Large intestine (tissue), 3 donors: ENCODE measurements around the gene MTREX. TPM values are rescaled to one million over a fixed set of nuclear protein-coding genes. Genes with fewer than 3 reads are reported as not detected.
A peak's percentile ranks its signal among the peaks of the same experiment; 100 is the strongest.

Experiments used
- DNase-seq, 2 donors: peaks; one replicate each; pipeline versions ENCODE4 v3.0.0 to v3.0.0-alpha.2; 2013
- H3K27ac ChIP-seq: one replicate; pipeline ENCODE4 v1.5.1; 2013; ENCODE audit warnings: low read length
- H3K27me3 ChIP-seq: 2 replicates; pipeline ENCODE4 v1.6.1; 2013; ENCODE audit warnings: low read length; ENCODE audit not compliant: control insufficient read depth, insufficient read depth
- H3K36me3 ChIP-seq: 2 replicates; pipeline ENCODE4 v1.6.1; 2013; ENCODE audit warnings: low read length; ENCODE audit not compliant: control insufficient read depth, insufficient read depth
- H3K4me1 ChIP-seq: one replicate; pipeline ENCODE4 v1.6.1; 2013; ENCODE audit warnings: low read length; ENCODE audit not compliant: control insufficient read depth, insufficient read depth
- H3K4me3 ChIP-seq: one replicate; pipeline ENCODE4 v1.5.1; 2013; ENCODE audit warnings: low read length
- H3K9me3 ChIP-seq: one replicate; pipeline ENCODE4 v1.6.1; 2013; ENCODE audit warnings: mild to moderate bottlenecking, low read depth, low read length, moderate library complexity; ENCODE audit not compliant: control insufficient read depth
- WGBS: methylation state at CpG from one replicate; pipeline ENCODE4 v1.1.5; 2013; ENCODE audit warnings: low lambda C conversion rate; ENCODE audit not compliant: insufficient coverage; 5-methylcytosine and 5-hydroxymethylcytosine counted together
- polyA plus RNA-seq: library from polyadenylated mRNA; unstranded; fragments of 120-200 nt; gene quantifications from one replicate; pipeline ENCODE4 v1.2.1, GENCODE V29; 2013

MTREX gene
- polyA plus RNA-seq, 1 donor = 64.7 TPM

DNA sequence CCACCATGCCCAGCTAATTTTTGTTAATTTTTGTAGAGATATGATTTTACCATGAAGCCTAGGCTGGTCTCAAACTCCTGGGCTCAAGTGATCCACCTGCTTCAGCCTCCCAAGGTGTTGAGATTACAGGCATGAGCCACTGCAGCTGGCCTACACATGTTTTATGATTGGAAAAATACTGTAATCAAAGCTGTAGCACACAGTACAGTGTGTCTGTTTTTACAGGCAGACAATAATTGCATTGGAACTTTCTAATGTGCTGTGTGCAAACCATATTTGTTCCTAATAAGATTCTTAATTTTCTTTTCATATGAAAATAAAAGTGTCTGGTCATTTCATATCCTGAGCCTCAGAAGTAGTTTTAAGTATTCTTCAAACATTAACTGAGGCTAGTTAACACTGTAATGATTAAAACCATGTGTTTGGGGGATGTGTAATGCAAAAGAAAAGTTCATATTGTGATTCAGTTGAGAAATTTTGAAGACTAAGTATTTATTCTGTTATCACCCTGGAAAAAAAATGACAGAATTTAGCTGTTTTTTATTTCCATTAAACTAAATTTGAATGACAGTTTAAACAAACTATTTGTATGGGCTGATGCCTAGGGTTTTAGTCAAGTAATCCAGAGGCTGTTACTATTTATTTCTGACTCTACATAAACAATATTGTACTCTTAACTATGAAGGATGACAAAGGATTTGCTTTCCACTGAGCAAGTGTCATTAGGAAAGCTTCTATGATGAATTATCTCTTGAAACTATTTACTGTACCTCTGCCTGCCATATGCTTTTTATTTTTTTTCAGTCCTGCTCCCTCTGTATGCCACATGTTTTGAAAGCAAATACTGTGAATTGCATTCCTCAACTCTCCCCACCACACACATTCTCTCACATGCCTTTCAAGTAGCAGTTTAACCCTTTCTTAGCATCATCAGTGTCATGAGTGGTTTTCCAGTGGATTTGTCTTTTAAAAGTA, 111.5 kb downstream of the MTREX start:
- DNase-seq = peak in 1 of 2 donors; percentile 17
- peaks cover 2% of the 10 kb centered on the region for H3K4me1 ChIP-seq
- peaks cover 43% of the 10 kb centered on the region for H3K36me3 ChIP-seq

DNA sequence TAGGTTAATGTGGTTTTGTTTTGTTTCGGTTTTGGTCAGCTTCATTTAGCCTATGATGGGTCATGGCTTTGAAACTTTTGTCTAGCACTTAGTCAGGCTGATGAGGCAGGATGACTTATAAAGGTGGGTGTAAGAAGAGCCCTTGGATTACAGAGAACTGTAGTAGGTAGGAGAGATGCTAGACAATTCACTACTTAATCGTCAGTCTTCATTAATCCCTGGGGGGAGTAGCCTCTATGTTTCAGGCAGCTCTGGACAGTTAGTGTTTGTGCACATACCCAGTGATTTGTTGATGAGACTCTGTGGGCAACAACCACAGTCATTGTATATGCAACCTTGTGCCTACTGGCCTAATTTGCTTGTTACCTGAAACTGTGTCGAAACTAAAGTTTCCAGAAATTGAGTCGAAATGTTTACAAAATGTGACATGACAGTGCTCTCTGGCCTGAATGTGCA, 113.3 kb downstream of the MTREX start:
- Histone ChIP-seq H3K27ac (no peak overlapping the region), H3K36me3 (peaks cover 51% of the 10 kb centered on the region), H3K9me3 (no peaks in the 10 kb centered on the region), H3K27me3 (no peaks in the 10 kb centered on the region), H3K4me3 (no peak overlapping the region), H3K4me1 (peaks cover 2% of the 10 kb centered on the region)
- no peak for DNase-seq
- WGBS = 100% methylated on average over 1 of the region's 4 CpGs

More for the DNA sequence above, 111.5 kb downstream of the MTREX start:
- H3K27me3 ChIP-seq = no peaks in the 10 kb centered on the region
- H3K27ac ChIP-seq = no peak overlapping the region
- H3K4me3 ChIP-seq = no peak overlapping the region
- no peaks in the 10 kb centered on the region for H3K9me3 ChIP-seq

DNA sequence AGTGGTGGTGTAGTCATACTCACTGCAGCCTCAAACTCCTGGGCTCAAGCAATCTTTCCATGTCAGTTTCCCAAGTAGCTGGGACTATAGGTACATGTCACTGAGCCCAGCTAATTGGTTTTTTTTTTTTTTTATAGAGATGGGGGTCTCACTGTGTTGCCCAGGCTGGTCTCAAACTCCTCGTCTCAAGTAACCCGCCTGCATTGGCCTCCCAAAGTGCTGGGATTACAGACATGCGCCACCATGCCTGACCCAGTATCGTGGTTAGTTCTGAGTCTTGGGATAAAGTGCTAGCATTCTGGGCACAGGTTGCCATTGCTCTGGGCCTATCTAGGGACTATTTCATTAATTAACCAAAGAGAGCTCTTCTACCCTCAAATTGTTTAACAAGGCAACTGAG, 118.7 kb downstream of the MTREX start:
- no CpG with 5 or more reads among the region's 4 CpGs for WGBS
- peaks cover 60% of the 10 kb centered on the region for H3K36me3 ChIP-seq
- no peaks in the 10 kb centered on the region for H3K27me3 ChIP-seq
- peaks cover 9% of the 10 kb centered on the region for H3K9me3 ChIP-seq
- no peak overlapping the region for H3K27ac ChIP-seq
- peaks cover 7% of the 10 kb centered on the region for H3K4me1 ChIP-seq
- H3K4me3 ChIP-seq = no peak overlapping the region
- DNase-seq = no peak

DNA sequence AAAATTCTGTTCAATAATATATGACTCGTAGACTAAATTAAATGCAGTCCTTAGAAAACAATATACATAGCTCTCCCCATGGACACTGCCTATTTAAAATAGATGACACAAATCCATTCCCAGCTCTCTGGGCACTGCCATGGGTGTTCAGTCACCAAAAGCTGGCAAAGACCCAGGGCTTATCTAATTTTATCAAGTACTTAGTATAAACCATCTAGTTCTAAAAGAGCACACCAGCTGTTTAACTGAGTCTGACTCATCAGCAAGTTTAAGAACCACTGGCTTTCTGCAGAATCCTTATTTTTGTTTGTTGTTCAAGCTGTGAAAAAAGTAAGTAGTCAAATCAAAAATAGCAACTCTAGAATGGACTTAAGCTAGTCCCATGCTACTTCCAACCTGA, 119.4 kb downstream of the MTREX start:
- H3K27me3 ChIP-seq = no peaks in the 10 kb centered on the region
- no peak overlapping the region for H3K27ac ChIP-seq
- H3K9me3 ChIP-seq = peaks cover 11% of the 10 kb centered on the region
- no peak for DNase-seq
- H3K36me3 ChIP-seq = peaks cover 63% of the 10 kb centered on the region
- peaks cover 7% of the 10 kb centered on the region for H3K4me1 ChIP-seq
- no CpG with 5 or more reads among the region's 1 CpG for WGBS
- no peak overlapping the region for H3K4me3 ChIP-seq

DNA sequence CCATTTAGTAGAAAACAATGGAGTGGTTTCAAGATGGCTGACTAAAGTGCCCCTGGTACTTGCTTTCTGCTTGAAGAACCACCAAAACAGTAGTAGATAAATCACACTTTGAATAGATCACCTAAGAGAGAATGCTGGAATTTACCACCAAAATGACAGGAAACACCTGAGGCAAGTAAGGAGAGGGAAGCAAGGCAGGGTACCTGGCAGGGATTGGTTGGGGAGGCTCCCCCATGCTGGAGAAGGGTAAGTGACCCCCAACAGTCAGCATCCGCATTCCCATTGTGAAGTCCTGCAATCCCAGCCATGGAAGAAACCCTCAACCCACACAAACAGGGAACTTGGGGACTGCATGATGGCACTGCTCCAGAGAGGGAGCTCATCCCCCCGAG, 121.4 kb downstream of the MTREX start:
- no peak for DNase-seq
- peaks cover 16% of the 10 kb centered on the region for H3K9me3 ChIP-seq
- H3K36me3 ChIP-seq = peaks cover 43% of the 10 kb centered on the region
- peaks cover 7% of the 10 kb centered on the region for H3K4me1 ChIP-seq
- no CpG with 5 or more reads among the region's 2 CpGs for WGBS
- H3K4me3 ChIP-seq = no peak overlapping the region
- H3K27ac ChIP-seq = no peak overlapping the region
- H3K27me3 ChIP-seq = no peaks in the 10 kb centered on the region

GRCh38 chr5:55429613-55430253, 121.9 kb downstream of the MTREX start:
- Histone ChIP-seq H3K4me1 (peaks cover 7% of the 10 kb centered on the region), H3K27ac (no peak overlapping the region), H3K4me3 (no peak overlapping the region), H3K36me3 (peaks cover 38% of the 10 kb centered on the region), H3K9me3 (peaks cover 16% of the 10 kb centered on the region), H3K27me3 (no peaks in the 10 kb centered on the region)
- WGBS = no CpG with 5 or more reads among the region's 9 CpGs
- peak; percentile 61 to 85 for DNase-seq

GRCh38 chr5:55432549-55432948, 124.8 kb downstream of the MTREX start:
- Histone ChIP-seq H3K4me1 (peaks cover 7% of the 10 kb centered on the region), H3K9me3 (peaks cover 16% of the 10 kb centered on the region), H3K4me3 (no peak overlapping the region), H3K36me3 (peaks cover 35% of the 10 kb centered on the region), H3K27ac (no peak overlapping the region), H3K27me3 (no peaks in the 10 kb centered on the region)
- WGBS = no CpG with 5 or more reads among the region's 4 CpGs
- DNase-seq = no peak

DNA sequence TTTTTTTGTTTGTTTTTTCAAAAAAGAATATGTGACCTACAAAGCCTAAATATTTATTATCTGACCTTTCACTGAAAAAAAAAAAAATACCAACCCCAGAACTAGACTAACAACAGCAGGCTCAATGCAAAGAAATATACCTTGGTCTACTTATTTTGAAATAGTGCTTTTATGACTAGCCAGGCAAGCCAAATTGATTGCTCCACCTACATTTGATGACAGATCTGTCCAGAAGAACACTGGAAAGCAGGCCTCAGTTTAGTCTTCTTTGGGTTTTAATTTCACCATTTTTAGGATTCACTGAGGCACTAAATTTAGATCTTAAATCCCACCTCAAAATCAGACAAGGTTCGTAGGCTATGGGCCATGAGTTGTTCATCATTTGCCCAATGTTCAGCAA, 129.7 kb downstream of the MTREX start:
- Histone ChIP-seq H3K4me3 (no peak overlapping the region), H3K27me3 (no peaks in the 10 kb centered on the region), H3K27ac (peak overlapping the region; percentile 45), H3K4me1 (no peaks in the 10 kb centered on the region), H3K9me3 (peaks cover 6% of the 10 kb centered on the region), H3K36me3 (peaks cover 32% of the 10 kb centered on the region)
- DNase-seq = no peak
- no CpG with 5 or more reads among the region's 1 CpG for WGBS

GRCh38 chr5:55437859-55438206, 130.0 kb downstream of the MTREX start:
- H3K4me1 ChIP-seq = no peaks in the 10 kb centered on the region
- no peak for DNase-seq
- no peaks in the 10 kb centered on the region for H3K27me3 ChIP-seq
- WGBS = 80% methylated on average over 1 of the region's 2 CpGs
- H3K36me3 ChIP-seq = peaks cover 32% of the 10 kb centered on the region
- H3K4me3 ChIP-seq = no peak overlapping the region
- peaks cover 5% of the 10 kb centered on the region for H3K9me3 ChIP-seq
- H3K27ac ChIP-seq = peak overlapping the region; percentile 45

DNA sequence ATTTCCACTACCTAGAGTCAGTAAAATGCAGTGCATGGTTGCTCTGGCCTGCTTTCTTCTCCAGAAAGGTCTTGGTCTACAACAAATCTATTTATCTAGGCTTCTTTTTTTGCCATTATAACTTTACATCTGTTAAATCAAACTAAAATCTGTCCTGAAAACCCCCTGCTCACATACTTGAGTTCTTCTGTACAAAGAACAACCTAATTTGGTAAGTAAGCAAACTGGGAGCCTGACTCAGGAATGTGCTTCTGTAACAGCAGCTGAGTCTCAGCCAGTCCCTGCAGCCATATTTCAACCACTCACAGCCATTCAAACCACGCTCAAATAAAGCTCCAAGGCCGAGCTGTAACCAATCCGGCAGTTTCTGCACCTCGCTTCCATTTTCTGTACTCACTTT, 131.2 kb downstream of the MTREX start:
- no peaks in the 10 kb centered on the region for H3K4me1 ChIP-seq
- H3K27me3 ChIP-seq = no peaks in the 10 kb centered on the region
- peak overlapping the region; percentile 61 for H3K27ac ChIP-seq
- H3K4me3 ChIP-seq = no peak overlapping the region
- peak in 1 of 2 donors; percentile 44 for DNase-seq
- H3K9me3 ChIP-seq = no peaks in the 10 kb centered on the region
- peaks cover 32% of the 10 kb centered on the region for H3K36me3 ChIP-seq
- WGBS = no CpG with 5 or more reads among the region's 4 CpGs
